IMR-90 (cell line): ENCODE data around the gene NBPF3.

Source experiments
- CEBPB ChIP-seq: IDR thresholded peaks from 2 replicates; pipeline ENCODE4 v1.6.1; 2012; ENCODE audit warnings: low read depth, low read length, improper control_type of control experiment
- TF ChIP-seq, protein P1 (sequence below): conservative IDR thresholded peaks from 2 replicates; pipeline ENCODE4 v1.5.1; 2012; ENCODE audit warnings: mild to moderate bottlenecking, low read depth, low read length, improper control_type of control experiment

DNA sequence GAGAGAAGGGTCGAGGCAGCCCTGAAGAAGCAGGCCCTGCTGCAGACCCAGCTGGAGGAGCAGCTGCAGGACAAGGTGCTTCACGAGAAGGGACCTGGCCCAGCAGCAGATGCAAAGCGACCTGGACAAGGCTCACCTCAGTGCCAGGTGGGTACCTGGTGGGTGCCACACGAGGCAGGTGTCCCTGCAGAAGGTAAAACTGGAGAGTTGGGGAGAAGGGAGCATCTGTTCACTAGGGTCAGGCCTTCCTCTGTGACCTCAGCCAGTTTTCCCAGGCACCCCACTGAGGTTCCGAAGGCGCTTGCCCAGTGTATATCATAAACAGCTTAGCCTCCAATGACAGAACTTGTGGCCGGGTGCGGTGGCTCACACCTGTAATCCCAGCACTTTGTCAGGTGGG lies 5.5 kb upstream of the NBPF3 start:
- TF ChIP-seq CEBPB, result no peak
- TF ChIP-seq, protein P1, sequence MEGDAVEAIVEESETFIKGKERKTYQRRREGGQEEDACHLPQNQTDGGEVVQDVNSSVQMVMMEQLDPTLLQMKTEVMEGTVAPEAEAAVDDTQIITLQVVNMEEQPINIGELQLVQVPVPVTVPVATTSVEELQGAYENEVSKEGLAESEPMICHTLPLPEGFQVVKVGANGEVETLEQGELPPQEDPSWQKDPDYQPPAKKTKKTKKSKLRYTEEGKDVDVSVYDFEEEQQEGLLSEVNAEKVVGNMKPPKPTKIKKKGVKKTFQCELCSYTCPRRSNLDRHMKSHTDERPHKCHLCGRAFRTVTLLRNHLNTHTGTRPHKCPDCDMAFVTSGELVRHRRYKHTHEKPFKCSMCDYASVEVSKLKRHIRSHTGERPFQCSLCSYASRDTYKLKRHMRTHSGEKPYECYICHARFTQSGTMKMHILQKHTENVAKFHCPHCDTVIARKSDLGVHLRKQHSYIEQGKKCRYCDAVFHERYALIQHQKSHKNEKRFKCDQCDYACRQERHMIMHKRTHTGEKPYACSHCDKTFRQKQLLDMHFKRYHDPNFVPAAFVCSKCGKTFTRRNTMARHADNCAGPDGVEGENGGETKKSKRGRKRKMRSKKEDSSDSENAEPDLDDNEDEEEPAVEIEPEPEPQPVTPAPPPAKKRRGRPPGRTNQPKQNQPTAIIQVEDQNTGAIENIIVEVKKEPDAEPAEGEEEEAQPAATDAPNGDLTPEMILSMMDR, result no peak
